Neural cell (in vitro differentiated cells): Measurements from ENCODE around the gene ZNF536. TPM values are rescaled to one million over a fixed set of nuclear protein-coding genes. Genes with fewer than 3 reads are reported as not detected.

Experiments
- H2AFZ ChIP-seq: fragments of 200-600, 300-800 bp; sonication (generic), shearing (Covaris generic); 2 replicates; pipeline ENCODE4 v1.6.0; 2014; ENCODE audit warnings: low read depth, mild to moderate bottlenecking, antibody characterized with exemption, low read length, moderate library complexity
- H3F3A ChIP-seq: fragments of 200-600 bp; shearing (Covaris generic); 2 replicates; pipeline ENCODE4 v1.6.1; 2016; ENCODE audit warnings: mild to moderate bottlenecking, moderate library complexity, mixed read lengths, antibody characterized with exemption, low read length; ENCODE audit not compliant: insufficient read depth, poor library complexity, severe bottlenecking
- H3K27ac ChIP-seq: fragments of 200-600, 300-800 bp; sonication (generic), shearing (Covaris generic); 2 replicates; pipeline ENCODE4 v1.5.1; 2014; ENCODE audit warnings: mild to moderate bottlenecking, low read length, moderate library complexity
- H3K27me3 ChIP-seq: fragments of 300-800, 200-600 bp; sonication (generic), shearing (Covaris generic); 2 replicates; pipeline ENCODE4 v1.6.0; 2014; ENCODE audit warnings: mild to moderate bottlenecking, low read depth, low read length, moderate library complexity; ENCODE audit not compliant: insufficient read depth
- H3K36me3 ChIP-seq: fragments of 300-800, 200-600 bp; sonication (generic), shearing (Covaris generic); 2 replicates; pipeline ENCODE4 v1.5.1; 2014; ENCODE audit warnings: mild to moderate bottlenecking, antibody characterized with exemption, low read length, moderate library complexity; ENCODE audit not compliant: insufficient read depth
- H3K4me2 ChIP-seq: fragments of 300-800, 200-600 bp; sonication (generic), shearing (Covaris generic); 2 replicates; pipeline ENCODE4 v1.6.0; 2014; ENCODE audit warnings: mild to moderate bottlenecking, low read length
- H3K4me3 ChIP-seq: fragments of 300-800, 200-600 bp; sonication (generic), shearing (Covaris generic); 2 replicates; pipeline ENCODE4 v1.5.1; 2014; ENCODE audit warnings: mild to moderate bottlenecking, low read length, moderate library complexity
- H3K79me2 ChIP-seq: fragments of 200-600 bp; shearing (Covaris generic); replicated peaks from 2 replicates; pipeline ENCODE4 v1.6.0; 2014; ENCODE audit warnings: mild to moderate bottlenecking, low read length, moderate library complexity; ENCODE audit not compliant: insufficient read depth
- H3K9ac ChIP-seq: fragments of 300-800, 200-600 bp; sonication (generic), shearing (Covaris generic); 2 replicates; pipeline ENCODE4 v1.6.1; 2016; ENCODE audit warnings: mild to moderate bottlenecking, low read length, mixed read lengths
- H3K9me2 ChIP-seq: fragments of 200-600 bp; shearing (Covaris generic); 2 replicates; pipeline ENCODE4 v1.6.1; 2016; ENCODE audit warnings: mild to moderate bottlenecking, low read length, mixed read lengths; ENCODE audit not compliant: insufficient read depth
- H3K9me3 ChIP-seq: fragments of 200-600, 300-800 bp; sonication (generic), shearing (Covaris generic); 2 replicates; pipeline ENCODE4 v1.6.1; 2016; ENCODE audit warnings: mild to moderate bottlenecking, mixed run types, low read length, moderate library complexity, mixed read lengths
- H4K20me1 ChIP-seq: fragments of 200-600 bp; shearing (Covaris generic); 2 replicates; pipeline ENCODE4 v1.6.1; 2016; ENCODE audit warnings: mild to moderate bottlenecking, mixed run types; ENCODE audit not compliant: insufficient read depth
- EP300 ChIP-seq: fragments of 450-650 bp; conservative IDR thresholded peaks from 2 replicates; pipeline ENCODE4 v1.6.1; 2014; ENCODE audit warnings: antibody characterized with exemption, mild to moderate bottlenecking, moderate library complexity; ENCODE audit not compliant: poor library complexity, severe bottlenecking
- EZH2 ChIP-seq: fragments of 200-600, 300-800 bp; shearing (Covaris generic), sonication (generic); IDR thresholded peaks from 2 replicates; pipeline ENCODE4 v1.6.1; 2014; ENCODE audit warnings: antibody characterized with exemption, low read length, borderline replicate concordance, mild to moderate bottlenecking; ENCODE audit not compliant: insufficient read depth, poor library complexity, severe bottlenecking
- MXI1 ChIP-seq: fragments of 450-650 bp; conservative IDR thresholded peaks from 2 replicates; pipeline ENCODE4 v1.6.1; 2014; ENCODE audit warnings: antibody characterized with exemption, mild to moderate bottlenecking; ENCODE audit not compliant: poor library complexity, severe bottlenecking
- POLR2AphosphoS5 ChIP-seq: IDR thresholded peaks from 2 replicates; pipeline ENCODE4 v1.6.1; 2012
- RAD21 ChIP-seq: fragments of 450-650 bp; conservative IDR thresholded peaks from 2 replicates; pipeline ENCODE4 v1.6.1; 2014; ENCODE audit warnings: antibody characterized with exemption, mild to moderate bottlenecking, moderate library complexity
- SMC3 ChIP-seq: fragments of 450-650 bp; conservative IDR thresholded peaks from 2 replicates; pipeline ENCODE4 v1.6.1; 2014; ENCODE audit warnings: antibody characterized with exemption, mild to moderate bottlenecking, moderate library complexity; ENCODE audit not compliant: poor library complexity
- TAF1 ChIP-seq: IDR thresholded peaks from 2 replicates; pipeline ENCODE4 v1.6.1; 2012; ENCODE audit warnings: low read depth
- polyA plus RNA-seq: library from polyadenylated mRNA; depleted of rRNA; stranded (reverse); fragments of >200 nt; gene quantifications from 2 replicates; pipeline ENCODE4 v1.2.3, GENCODE V29; 2014
- TF ChIP-seq, protein P1 (sequence below): IDR thresholded peaks from 2 replicates; pipeline ENCODE4 v1.6.1; 2012; ENCODE audit warnings: borderline replicate concordance
- TF ChIP-seq, protein P2 (sequence below): fragments of 450-650 bp; IDR thresholded peaks from 2 replicates; pipeline ENCODE4 v1.5.1; 2014; ENCODE audit warnings: antibody characterized with exemption, mild to moderate bottlenecking, moderate library complexity; ENCODE audit not compliant: poor library complexity, severe bottlenecking

The ZNF536 gene
- polyA plus RNA-seq, 1 donor from 2014 or later: 13.9 TPM

DNA sequence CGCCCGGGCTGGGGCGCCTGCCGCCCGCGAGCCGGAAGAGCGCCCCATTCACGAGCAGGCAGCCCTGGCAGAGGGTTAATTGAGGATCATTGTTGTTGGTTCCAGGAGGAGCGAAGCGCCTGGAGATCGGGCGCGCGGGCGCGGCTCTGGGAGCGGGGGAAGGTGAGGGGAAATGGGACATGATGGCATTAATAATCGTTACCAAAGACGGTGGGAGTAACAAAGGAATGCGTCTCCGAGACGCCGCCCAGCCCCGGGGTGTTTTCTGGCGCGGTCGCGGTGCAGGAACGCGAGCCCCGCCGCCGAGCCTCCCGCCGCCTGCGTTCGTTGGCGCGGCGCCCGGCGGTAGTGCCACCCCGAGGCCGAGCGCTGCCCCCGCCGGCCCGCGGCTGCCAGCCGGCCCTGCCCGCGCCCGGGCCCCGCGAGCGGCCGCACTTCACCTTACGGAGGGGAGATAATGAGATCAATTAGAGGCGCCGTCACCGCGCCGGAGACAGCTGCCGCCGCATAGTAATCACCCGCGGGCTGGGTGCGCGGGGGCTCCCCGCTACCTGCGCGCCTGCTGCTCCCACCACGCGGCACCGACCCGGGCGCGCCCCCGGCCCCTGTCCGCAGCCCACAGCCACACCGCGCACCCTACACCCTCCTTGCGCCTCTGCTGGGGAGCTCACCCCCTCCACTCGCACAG lies 2.8 kb downstream of the ZNF536 start:
- H3K4me2 ChIP-seq: peak overlapping the region; percentile 39
- no peaks in the 10 kb centered on the region for H3K9me2 ChIP-seq
- no peaks in the 10 kb centered on the region for H3K9me3 ChIP-seq
- peaks cover 22% of the 10 kb centered on the region for H3K27me3 ChIP-seq
- H3K27ac ChIP-seq: no peak overlapping the region
- no peak overlapping the region for H2AFZ ChIP-seq
- H3K36me3 ChIP-seq: no peaks in the 10 kb centered on the region
- TF ChIP-seq, protein P1, sequence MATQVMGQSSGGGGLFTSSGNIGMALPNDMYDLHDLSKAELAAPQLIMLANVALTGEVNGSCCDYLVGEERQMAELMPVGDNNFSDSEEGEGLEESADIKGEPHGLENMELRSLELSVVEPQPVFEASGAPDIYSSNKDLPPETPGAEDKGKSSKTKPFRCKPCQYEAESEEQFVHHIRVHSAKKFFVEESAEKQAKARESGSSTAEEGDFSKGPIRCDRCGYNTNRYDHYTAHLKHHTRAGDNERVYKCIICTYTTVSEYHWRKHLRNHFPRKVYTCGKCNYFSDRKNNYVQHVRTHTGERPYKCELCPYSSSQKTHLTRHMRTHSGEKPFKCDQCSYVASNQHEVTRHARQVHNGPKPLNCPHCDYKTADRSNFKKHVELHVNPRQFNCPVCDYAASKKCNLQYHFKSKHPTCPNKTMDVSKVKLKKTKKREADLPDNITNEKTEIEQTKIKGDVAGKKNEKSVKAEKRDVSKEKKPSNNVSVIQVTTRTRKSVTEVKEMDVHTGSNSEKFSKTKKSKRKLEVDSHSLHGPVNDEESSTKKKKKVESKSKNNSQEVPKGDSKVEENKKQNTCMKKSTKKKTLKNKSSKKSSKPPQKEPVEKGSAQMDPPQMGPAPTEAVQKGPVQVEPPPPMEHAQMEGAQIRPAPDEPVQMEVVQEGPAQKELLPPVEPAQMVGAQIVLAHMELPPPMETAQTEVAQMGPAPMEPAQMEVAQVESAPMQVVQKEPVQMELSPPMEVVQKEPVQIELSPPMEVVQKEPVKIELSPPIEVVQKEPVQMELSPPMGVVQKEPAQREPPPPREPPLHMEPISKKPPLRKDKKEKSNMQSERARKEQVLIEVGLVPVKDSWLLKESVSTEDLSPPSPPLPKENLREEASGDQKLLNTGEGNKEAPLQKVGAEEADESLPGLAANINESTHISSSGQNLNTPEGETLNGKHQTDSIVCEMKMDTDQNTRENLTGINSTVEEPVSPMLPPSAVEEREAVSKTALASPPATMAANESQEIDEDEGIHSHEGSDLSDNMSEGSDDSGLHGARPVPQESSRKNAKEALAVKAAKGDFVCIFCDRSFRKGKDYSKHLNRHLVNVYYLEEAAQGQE: peak; percentile 44
- TF ChIP-seq RAD21 (peak; percentile 34), POLR2AphosphoS5 (peak; percentile 12), SMC3 (peak; percentile 35), MXI1 (peak; percentile 19), EZH2 (no peak), TAF1 (peak; percentile 33), EP300 (no peak)
- TF ChIP-seq, protein P2, sequence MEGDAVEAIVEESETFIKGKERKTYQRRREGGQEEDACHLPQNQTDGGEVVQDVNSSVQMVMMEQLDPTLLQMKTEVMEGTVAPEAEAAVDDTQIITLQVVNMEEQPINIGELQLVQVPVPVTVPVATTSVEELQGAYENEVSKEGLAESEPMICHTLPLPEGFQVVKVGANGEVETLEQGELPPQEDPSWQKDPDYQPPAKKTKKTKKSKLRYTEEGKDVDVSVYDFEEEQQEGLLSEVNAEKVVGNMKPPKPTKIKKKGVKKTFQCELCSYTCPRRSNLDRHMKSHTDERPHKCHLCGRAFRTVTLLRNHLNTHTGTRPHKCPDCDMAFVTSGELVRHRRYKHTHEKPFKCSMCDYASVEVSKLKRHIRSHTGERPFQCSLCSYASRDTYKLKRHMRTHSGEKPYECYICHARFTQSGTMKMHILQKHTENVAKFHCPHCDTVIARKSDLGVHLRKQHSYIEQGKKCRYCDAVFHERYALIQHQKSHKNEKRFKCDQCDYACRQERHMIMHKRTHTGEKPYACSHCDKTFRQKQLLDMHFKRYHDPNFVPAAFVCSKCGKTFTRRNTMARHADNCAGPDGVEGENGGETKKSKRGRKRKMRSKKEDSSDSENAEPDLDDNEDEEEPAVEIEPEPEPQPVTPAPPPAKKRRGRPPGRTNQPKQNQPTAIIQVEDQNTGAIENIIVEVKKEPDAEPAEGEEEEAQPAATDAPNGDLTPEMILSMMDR: no peak
- H3K79me2 ChIP-seq: no peaks in the 10 kb centered on the region
- no peaks in the 10 kb centered on the region for H4K20me1 ChIP-seq
- H3K9ac ChIP-seq: peak overlapping the region; percentile 66
- H3K4me3 ChIP-seq: peak overlapping the region; percentile 65
- no peaks in the 10 kb centered on the region for H3F3A ChIP-seq

DNA sequence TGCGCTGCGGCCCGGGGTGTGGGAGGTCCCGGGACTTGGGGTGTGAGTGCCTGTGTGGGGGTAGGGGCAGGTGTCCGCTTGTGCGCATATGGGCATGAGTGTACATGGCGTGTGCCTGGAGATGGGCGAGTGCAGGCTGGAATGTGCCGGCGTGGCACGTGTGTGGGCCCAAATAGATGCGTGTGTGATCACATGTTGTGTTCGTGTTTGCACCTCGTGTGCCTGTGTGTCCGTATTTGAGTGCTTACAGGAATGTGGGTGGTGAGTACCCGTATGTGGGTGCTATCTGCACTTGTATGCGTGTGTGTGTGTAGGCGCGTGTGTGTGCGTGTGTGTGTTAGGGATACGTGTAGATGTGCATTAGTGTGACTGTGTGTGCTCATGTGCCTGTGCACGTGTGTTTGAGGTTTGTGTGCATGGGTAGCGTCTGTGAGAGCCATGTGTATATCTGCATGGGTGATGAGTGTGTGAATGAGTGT lies 3.4 kb downstream of the ZNF536 start:
- Histone ChIP-seq H3K36me3 (no peaks in the 10 kb centered on the region), H3K9me2 (no peaks in the 10 kb centered on the region), H3F3A (no peaks in the 10 kb centered on the region), H3K27ac (no peak overlapping the region), H3K9me3 (no peaks in the 10 kb centered on the region), H3K4me3 (peak overlapping the region; percentile 65), H3K9ac (peak overlapping the region; percentile 66), H4K20me1 (no peaks in the 10 kb centered on the region), H3K79me2 (no peaks in the 10 kb centered on the region), H2AFZ (no peak overlapping the region), H3K27me3 (peaks cover 22% of the 10 kb centered on the region), H3K4me2 (no peak overlapping the region)
- TF ChIP-seq EP300: no peak
- TF ChIP-seq POLR2AphosphoS5: no peak
- TF ChIP-seq EZH2: no peak
- TF ChIP-seq TAF1: no peak
- TF ChIP-seq SMC3: no peak
- TF ChIP-seq, protein P1: no peak
- no peak for TF ChIP-seq RAD21
